ENCODE measurements around the gene MRPL47.
"Not testable (repeated sequence)": the region's sequence is repeated elsewhere in the genome, so short reads cannot be mapped to it uniquely, and the experiment has no call there.

The MRPL47 gene

GRCh38 chr3:179604321-179605078, at the start of gene MRPL47, which contains the start of gene NDUFB5:
Gene MRPL47 (minus strand): TSS chr3:179604638. CDS start chr3:179604624, 14 bp downstream.
Gene NDUFB5 (plus strand): TSS chr3:179604794. CDS start chr3:179604816, 22 bp downstream.
- DNase-seq, result peak; percentile 86

GRCh38 chr3:179653096-179653797, 48.8 kb upstream of the MRPL47 start:
- DNase-seq, result peak; percentile 74

- peak; percentile 77 for DNase-seq
Observed at GRCh38 chr3:179652447-179653095, 48.1 kb upstream of the MRPL47 start, which contains the start of gene USP13. Gene USP13 (plus strand): TSS chr3:179653040. CDS start chr3:179653226, 186 bp downstream.

- no peak for DNase-seq
Observed at GRCh38 chr3:179651687-179652446, 47.4 kb upstream of the MRPL47 start.

- no peak for DNase-seq
Observed at GRCh38 chr3:179646177-179646576, 41.7 kb upstream of the MRPL47 start.

GRCh38 chr3:179643837-179644236, 39.4 kb upstream of the MRPL47 start:
- DNase-seq, result not testable (repeated sequence)

GRCh38 chr3:179642871-179643270, 38.4 kb upstream of the MRPL47 start:
- DNase-seq, result no peak

- DNase-seq, result no peak
Observed at GRCh38 chr3:179640469-179640868, 36.0 kb upstream of the MRPL47 start.

GRCh38 chr3:179630753-179631451, 26.5 kb upstream of the MRPL47 start:
- DNase-seq, result no peak

- no peak for DNase-seq
Observed at GRCh38 chr3:179624451-179624850, 20.0 kb upstream of the MRPL47 start.

- no peak for DNase-seq
Observed at GRCh38 chr3:179622023-179622422, 17.6 kb upstream of the MRPL47 start.

GRCh38 chr3:179615458-179616173, 11.2 kb upstream of the MRPL47 start:
- DNase-seq, result no peak

- DNase-seq, result no peak
Observed at GRCh38 chr3:179613807-179614206, 9.4 kb upstream of the MRPL47 start.

GRCh38 chr3:179610066-179610465, 5.6 kb upstream of the MRPL47 start:
- no peak for DNase-seq

GRCh38 chr3:179608931-179609720, 4.7 kb upstream of the MRPL47 start:
- DNase-seq, result no peak

GRCh38 chr3:179606534-179607085, 2.2 kb upstream of the MRPL47 start:
- no peak for DNase-seq

- no peak for DNase-seq
Observed at GRCh38 chr3:179603831-179604230, 607 bp downstream of the MRPL47 start.

- DNase-seq, result no peak
Observed at GRCh38 chr3:179603321-179603720, 1.1 kb downstream of the MRPL47 start.

- DNase-seq, result no peak
Observed at GRCh38 chr3:179599531-179599930, 4.9 kb downstream of the MRPL47 start.

GRCh38 chr3:179591313-179591712, 13.1 kb downstream of the MRPL47 start:
- no peak for DNase-seq
